ENCODE data around the gene GTPBP4.

The GTPBP4 gene

GRCh38 chr10:964988-965417 is 23.2 kb upstream of the GTPBP4 start:
- DNase-seq (ENCODE audit: extremely low spot score, insufficient read length, low read depth) (no peak), FAIRE-seq (no peak)

GRCh38 chr10:966466-967235 is 21.6 kb upstream of the GTPBP4 start:
- no peak for DNase-seq (ENCODE audit: extremely low spot score, insufficient read length, low read depth)
- FAIRE-seq: no peak

- DNase-seq (ENCODE audit: extremely low spot score, insufficient read length, low read depth): no peak
- no peak for FAIRE-seq
These were observed 19.6 kb upstream of the GTPBP4 start for GRCh38 chr10:968546-969199.

- no peak for FAIRE-seq
- no peak for DNase-seq (ENCODE audit: extremely low spot score, insufficient read length, low read depth)
These were observed 18.6 kb upstream of the GTPBP4 start for GRCh38 chr10:969473-970150.

- FAIRE-seq (no peak), DNase-seq (ENCODE audit: extremely low spot score, insufficient read length, low read depth) (no peak)
These were observed 17.7 kb upstream of the GTPBP4 start for GRCh38 chr10:970311-971149.

GRCh38 chr10:971150-971542 is 17.1 kb upstream of the GTPBP4 start:
- no peak for FAIRE-seq

GRCh38 chr10:971613-972012 is 16.6 kb upstream of the GTPBP4 start:
- no peak for FAIRE-seq
- no peak for DNase-seq (ENCODE audit: extremely low spot score, insufficient read length, low read depth)

More at GRCh38 chr10:971150-971542, 17.1 kb upstream of the GTPBP4 start:
- DNase-seq (ENCODE audit: extremely low spot score, insufficient read length, low read depth): no peak

- FAIRE-seq (no peak), DNase-seq (ENCODE audit: extremely low spot score, insufficient read length, low read depth) (no peak)
These were observed 15.5 kb upstream of the GTPBP4 start for GRCh38 chr10:972763-973162.

- FAIRE-seq (no peak), DNase-seq (ENCODE audit: extremely low spot score, insufficient read length, low read depth) (no peak)
These were observed 14.0 kb upstream of the GTPBP4 start for GRCh38 chr10:974038-974784.

- FAIRE-seq: no peak
- no peak for DNase-seq (ENCODE audit: extremely low spot score, insufficient read length, low read depth)
These were observed 13.5 kb upstream of the GTPBP4 start for GRCh38 chr10:974785-975074.

GRCh38 chr10:976316-976715 is 11.9 kb upstream of the GTPBP4 start:
- DNase-seq (ENCODE audit: extremely low spot score, insufficient read length, low read depth): no peak
- FAIRE-seq: no peak

GRCh38 chr10:978826-979421 is 9.3 kb upstream of the GTPBP4 start:
- FAIRE-seq: no peak
- no peak for DNase-seq (ENCODE audit: extremely low spot score, insufficient read length, low read depth)

- DNase-seq (ENCODE audit: extremely low spot score, insufficient read length, low read depth) (no peak), FAIRE-seq (no peak)
These were observed 7.7 kb upstream of the GTPBP4 start for GRCh38 chr10:980468-981093.

- no peak for FAIRE-seq
- no peak for DNase-seq (ENCODE audit: extremely low spot score, insufficient read length, low read depth)
These were observed 4.8 kb upstream of the GTPBP4 start for GRCh38 chr10:983401-983800.

GRCh38 chr10:983971-984655 is 4.1 kb upstream of the GTPBP4 start:
- DNase-seq (ENCODE audit: extremely low spot score, insufficient read length, low read depth) (no peak), FAIRE-seq (no peak)

GRCh38 chr10:985361-985760 is 2.9 kb upstream of the GTPBP4 start:
- FAIRE-seq: no peak
- no peak for DNase-seq (ENCODE audit: extremely low spot score, insufficient read length, low read depth)

- no peak for DNase-seq (ENCODE audit: extremely low spot score, insufficient read length, low read depth)
- no peak for FAIRE-seq
These were observed 2.0 kb upstream of the GTPBP4 start for GRCh38 chr10:986137-986825.
